ENCODE results near the gene EPHB3.
A peak's percentile ranks its signal among the peaks of the same experiment; 100 is the strongest.
"Not testable (repeated sequence)": the region's sequence is repeated elsewhere in the genome, so short reads cannot be mapped to it uniquely, and the experiment has no call there.

The EPHB3 gene

GRCh38 chr3:184601576-184602371 is 40.2 kb downstream of the EPHB3 start:
- DNase-seq = no peak

GRCh38 chr3:184602372-184603150 is 41.0 kb downstream of the EPHB3 start:
- DNase-seq = peak; percentile 51 to 66

GRCh38 chr3:184603151-184604030 is 41.8 kb downstream of the EPHB3 start:
- DNase-seq = no peak

- no peak for DNase-seq
These were observed 42.5 kb downstream of the EPHB3 start for GRCh38 chr3:184604039-184604601.

- peak; percentile 37 to 40 for DNase-seq
These were observed 43.2 kb downstream of the EPHB3 start for GRCh38 chr3:184604615-184605290.

GRCh38 chr3:184608209-184608608 is 46.6 kb downstream of the EPHB3 start:
- no peak for DNase-seq

GRCh38 chr3:184609476-184610244 is 48.1 kb downstream of the EPHB3 start:
- DNase-seq = no peak

GRCh38 chr3:184610245-184610871 is 48.8 kb downstream of the EPHB3 start:
- no peak for DNase-seq

- no peak for DNase-seq
These were observed 50.2 kb downstream of the EPHB3 start for GRCh38 chr3:184611607-184612281.

- DNase-seq = no peak
These were observed 53.8 kb downstream of the EPHB3 start for GRCh38 chr3:184615396-184615795.

GRCh38 chr3:184616436-184616835 is 54.9 kb downstream of the EPHB3 start:
- DNase-seq = no peak

GRCh38 chr3:184617306-184617705 is 55.7 kb downstream of the EPHB3 start:
- not testable (repeated sequence) for DNase-seq

- DNase-seq = no peak
These were observed 57.2 kb downstream of the EPHB3 start for GRCh38 chr3:184618811-184619210.

GRCh38 chr3:184619369-184619768 is 57.8 kb downstream of the EPHB3 start:
- no peak for DNase-seq

GRCh38 chr3:184619787-184620430 is 58.3 kb downstream of the EPHB3 start:
- DNase-seq = no peak

GRCh38 chr3:184620475-184621119 is 59.0 kb downstream of the EPHB3 start:
- DNase-seq = no peak

GRCh38 chr3:184622156-184622555 is 60.6 kb downstream of the EPHB3 start:
- DNase-seq = not testable (repeated sequence)

GRCh38 chr3:184626923-184627322 is 65.3 kb downstream of the EPHB3 start:
- no peak for DNase-seq

- no peak for DNase-seq
These were observed 68.1 kb downstream of the EPHB3 start for GRCh38 chr3:184629555-184630160.
